GM12873 (cell line): ENCODE measurements around the gene APRT.

ENCODE experiments used
- CTCF ChIP-seq: IDR thresholded peaks from 2 replicates; pipeline ENCODE4 v1.5.1; 2012; ENCODE audit warnings: low read depth, mild to moderate bottlenecking, moderate library complexity, low read length, control low read depth; ENCODE audit not compliant: insufficient read depth; ENCODE audit errors: missing control alignments

Gene APRT

GRCh38 chr16:88840600-88841215 lies 29.0 kb upstream of the APRT start:
- TF ChIP-seq CTCF, result no peak

- no peak for TF ChIP-seq CTCF
These were observed 28.2 kb upstream of the APRT start for GRCh38 chr16:88839745-88840599.

- peak; percentile 29 for TF ChIP-seq CTCF
These were observed 27.4 kb upstream of the APRT start for GRCh38 chr16:88839026-88839529.

GRCh38 chr16:88838566-88838965 lies 26.8 kb upstream of the APRT start:
- no peak for TF ChIP-seq CTCF

- no peak for TF ChIP-seq CTCF
These were observed 26.1 kb upstream of the APRT start for GRCh38 chr16:88837806-88838205.

- no peak for TF ChIP-seq CTCF
These were observed 25.1 kb upstream of the APRT start for GRCh38 chr16:88836791-88837190.

- no peak for TF ChIP-seq CTCF
These were observed 24.1 kb upstream of the APRT start for GRCh38 chr16:88835818-88836217.
